Upper lobe of right lung (tissue), 1 donor: ENCODE measurements around the gene GIGYF1. TPM values are rescaled to one million over a fixed set of nuclear protein-coding genes. Genes with fewer than 3 reads are reported as not detected.
A peak's percentile ranks its signal among the peaks of the same experiment; 100 is the strongest.
"Not testable (repeated sequence)": the region's sequence is repeated elsewhere in the genome, so short reads cannot be mapped to it uniquely, and the experiment has no call there.

Experiments
- ATAC-seq: fragments of 200-7000 bp; cut with Tn5 transposase; one replicate; pipeline ENCODE4 v1.9.1; 2020; ENCODE audit warnings: mild to moderate bottlenecking, moderate library complexity
- DNase-seq: peaks from one replicate; pipeline ENCODE4 v3.0.0-alpha.2; 2020
- H3K27ac ChIP-seq: fragments of 200-600 bp; one replicate; pipeline ENCODE4 v1.8.0; 2022
- H3K27me3 ChIP-seq: fragments of 200-600 bp; one replicate; pipeline ENCODE4 v1.8.0; 2022; ENCODE audit warnings: mild to moderate bottlenecking
- H3K36me3 ChIP-seq: fragments of 200-600 bp; one replicate; pipeline ENCODE4 v1.8.0; 2022
- H3K4me1 ChIP-seq: fragments of 200-600 bp; one replicate; pipeline ENCODE4 v1.8.0; 2022
- H3K4me3 ChIP-seq: fragments of 200-600 bp; one replicate; pipeline ENCODE4 v1.8.0; 2022; ENCODE audit warnings: mild to moderate bottlenecking
- H3K9me3 ChIP-seq: fragments of 200-600 bp; one replicate; pipeline ENCODE4 v1.8.0; 2022
- intact Hi-C: fragments of 100-400 bp; cut with DNase I; formaldehyde crosslinking; loops from one replicate; pipeline ENCODE4 v1.11.0; 2022
- total RNA-seq: library from RNA; stranded (reverse); fragmentation: NEBNext Ultra II Directional; extraction: Animal tissue kit (Norgen Biotek cat#: 25700); gene quantifications from one replicate; pipeline ENCODE4 v1.2.1, GENCODE V29; 2021
- TF ChIP-seq, protein P1 (sequence below): fragments of 200-600 bp; IDR thresholded peaks from one replicate; pipeline ENCODE4 v1.8.0; 2022; ENCODE audit warnings: antibody characterized with exemption
- donor health status: DM: no; HTN: yes; CAD: no; lungs with severe emphysema.

GIGYF1 gene
- total RNA-seq, 1 donor from 2014 or later = 44.5 TPM

DNA sequence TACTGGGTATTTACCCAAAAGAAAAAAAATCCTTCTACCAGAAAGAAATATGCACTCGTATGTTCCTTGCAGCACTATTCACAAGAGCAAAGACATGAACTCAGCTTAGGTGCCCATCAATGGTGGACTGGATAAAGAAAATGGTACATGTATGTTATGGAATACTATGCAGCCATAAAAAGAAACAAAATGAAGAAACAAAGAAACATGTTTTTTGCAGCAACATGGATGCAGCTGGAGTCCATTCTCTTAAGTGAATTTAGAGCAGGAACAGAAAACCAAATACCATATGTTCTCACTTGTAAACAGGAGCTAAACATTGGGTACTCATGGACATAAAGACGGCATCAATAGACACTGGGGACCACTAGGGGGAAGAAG, 26.0 kb downstream of the GIGYF1 start:
- H3K27me3 ChIP-seq = no peaks in the 10 kb centered on the region
- no peak overlapping the region for H3K27ac ChIP-seq
- H3K9me3 ChIP-seq = no peaks in the 10 kb centered on the region
- DNase-seq (no peak), ATAC-seq (no peak)
- intact Hi-C loops = no loop called here
- no peaks in the 10 kb centered on the region for H3K36me3 ChIP-seq
- TF ChIP-seq, protein P1, sequence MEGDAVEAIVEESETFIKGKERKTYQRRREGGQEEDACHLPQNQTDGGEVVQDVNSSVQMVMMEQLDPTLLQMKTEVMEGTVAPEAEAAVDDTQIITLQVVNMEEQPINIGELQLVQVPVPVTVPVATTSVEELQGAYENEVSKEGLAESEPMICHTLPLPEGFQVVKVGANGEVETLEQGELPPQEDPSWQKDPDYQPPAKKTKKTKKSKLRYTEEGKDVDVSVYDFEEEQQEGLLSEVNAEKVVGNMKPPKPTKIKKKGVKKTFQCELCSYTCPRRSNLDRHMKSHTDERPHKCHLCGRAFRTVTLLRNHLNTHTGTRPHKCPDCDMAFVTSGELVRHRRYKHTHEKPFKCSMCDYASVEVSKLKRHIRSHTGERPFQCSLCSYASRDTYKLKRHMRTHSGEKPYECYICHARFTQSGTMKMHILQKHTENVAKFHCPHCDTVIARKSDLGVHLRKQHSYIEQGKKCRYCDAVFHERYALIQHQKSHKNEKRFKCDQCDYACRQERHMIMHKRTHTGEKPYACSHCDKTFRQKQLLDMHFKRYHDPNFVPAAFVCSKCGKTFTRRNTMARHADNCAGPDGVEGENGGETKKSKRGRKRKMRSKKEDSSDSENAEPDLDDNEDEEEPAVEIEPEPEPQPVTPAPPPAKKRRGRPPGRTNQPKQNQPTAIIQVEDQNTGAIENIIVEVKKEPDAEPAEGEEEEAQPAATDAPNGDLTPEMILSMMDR = no peak
- H3K4me1 ChIP-seq = peaks cover 4% of the 10 kb centered on the region
- no peak overlapping the region for H3K4me3 ChIP-seq

DNA sequence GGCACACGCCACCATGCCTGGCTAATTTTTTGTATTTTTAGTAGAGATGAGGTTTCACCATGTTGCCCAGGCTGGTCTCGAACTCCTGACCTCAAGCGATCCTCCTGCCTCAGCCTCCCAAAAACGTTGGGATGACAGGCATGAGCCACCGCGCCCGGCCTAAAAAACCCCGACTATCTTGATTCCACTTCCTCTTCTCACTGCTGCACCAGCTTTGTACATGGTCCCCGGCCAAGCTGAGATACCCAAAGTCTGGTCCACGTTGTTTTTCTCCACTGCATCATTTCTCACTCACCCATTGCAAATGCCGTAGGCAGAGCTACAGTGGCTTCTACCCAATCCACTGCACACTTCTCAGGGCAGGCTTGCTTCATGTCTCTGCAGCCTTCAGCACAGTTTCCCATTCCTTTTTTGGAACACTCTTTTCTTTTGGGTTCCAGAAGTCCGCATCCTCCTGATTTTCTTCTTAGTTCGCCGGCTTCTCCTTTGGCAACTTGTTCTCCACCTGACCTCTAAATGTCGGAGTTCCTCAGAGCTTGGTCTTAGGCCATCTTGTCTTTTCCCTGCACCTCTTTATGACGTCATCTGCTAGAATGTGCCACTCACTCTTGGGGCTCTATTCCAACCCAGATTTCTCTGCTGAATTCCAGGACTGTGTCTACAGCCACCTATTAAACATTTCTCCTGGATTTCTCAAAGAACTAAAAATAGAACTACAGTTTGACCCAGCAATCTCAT, 26.6 kb downstream of the GIGYF1 start:
- H3K4me1 ChIP-seq = no peaks in the 10 kb centered on the region
- no peak overlapping the region for H3K27ac ChIP-seq
- H3K27me3 ChIP-seq = no peaks in the 10 kb centered on the region
- intact Hi-C loops = no loop called here
- H3K4me3 ChIP-seq = no peak overlapping the region
- no peak for ATAC-seq
- H3K9me3 ChIP-seq = no peaks in the 10 kb centered on the region
- DNase-seq = no peak
- H3K36me3 ChIP-seq = no peaks in the 10 kb centered on the region
- TF ChIP-seq, protein P1 = no peak

DNA sequence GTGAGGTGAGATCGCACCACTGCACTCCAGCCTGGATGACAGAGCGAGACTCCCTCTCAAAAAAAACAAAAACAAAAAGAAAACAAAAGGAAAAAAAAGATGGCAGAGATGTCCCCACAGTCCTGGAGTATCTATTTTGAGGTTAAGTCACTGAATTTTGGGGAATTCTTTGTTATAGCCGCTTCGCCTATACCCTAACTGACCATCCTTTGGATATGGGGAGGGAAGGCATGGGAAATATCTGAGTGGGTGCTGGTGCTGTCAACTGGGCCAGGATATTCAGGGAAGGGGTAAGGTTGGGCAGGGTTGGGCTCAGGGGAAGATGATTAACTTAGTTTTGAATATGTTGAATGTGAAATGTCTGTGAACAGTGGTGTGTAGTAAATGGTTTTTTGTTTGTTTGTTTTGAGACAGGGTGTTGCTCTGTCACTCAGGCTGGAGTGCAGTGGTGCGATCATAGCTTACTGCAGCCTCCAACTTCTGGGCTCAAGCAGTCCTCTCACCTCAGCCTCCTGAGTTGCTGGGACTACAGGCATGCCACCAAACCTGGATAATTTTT, 28.8 kb downstream of the GIGYF1 start:
- TF ChIP-seq, protein P1 = no peak
- intact Hi-C loops = no loop called here
- no peaks in the 10 kb centered on the region for H3K27me3 ChIP-seq
- H3K4me3 ChIP-seq = no peak overlapping the region
- H3K9me3 ChIP-seq = no peaks in the 10 kb centered on the region
- no peaks in the 10 kb centered on the region for H3K4me1 ChIP-seq
- DNase-seq (no peak), ATAC-seq (no peak)
- H3K27ac ChIP-seq = no peak overlapping the region
- no peaks in the 10 kb centered on the region for H3K36me3 ChIP-seq

DNA sequence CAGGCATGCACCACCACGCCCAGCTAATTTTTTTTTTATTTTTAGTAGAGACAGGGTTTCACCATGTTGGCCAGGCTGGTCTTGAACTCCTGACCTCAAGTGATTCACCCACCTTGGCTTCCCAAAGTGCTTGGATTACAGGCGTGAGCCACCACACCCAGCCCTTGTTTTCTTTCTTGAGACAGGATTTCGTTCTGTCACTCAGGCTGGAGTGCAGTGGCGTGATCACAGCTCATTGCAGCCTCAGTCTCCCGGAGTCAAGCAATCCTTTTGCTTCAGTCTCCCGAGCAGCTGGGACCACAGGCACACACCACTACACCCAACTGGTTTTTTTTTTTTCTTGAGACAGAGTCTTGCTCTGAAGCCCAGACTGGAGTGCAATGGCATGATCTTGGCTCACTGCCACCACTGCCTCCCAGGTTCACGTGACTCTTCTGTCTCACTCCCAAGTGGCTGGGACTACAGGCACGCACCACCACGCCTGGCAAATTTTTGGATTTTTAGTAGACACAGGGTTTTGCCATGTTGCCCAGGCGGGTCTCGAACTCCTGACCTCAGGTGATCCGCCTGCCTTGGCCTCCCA, 31.8 kb downstream of the GIGYF1 start:
- H3K27ac ChIP-seq, DNase-seq, ATAC-seq, H3K9me3 ChIP-seq, H3K4me1 ChIP-seq, intact Hi-C loops, H3K36me3 ChIP-seq, H3K4me3 ChIP-seq: not testable (repeated sequence)
- H3K27me3 ChIP-seq = peaks cover 13% of the 10 kb centered on the region

DNA sequence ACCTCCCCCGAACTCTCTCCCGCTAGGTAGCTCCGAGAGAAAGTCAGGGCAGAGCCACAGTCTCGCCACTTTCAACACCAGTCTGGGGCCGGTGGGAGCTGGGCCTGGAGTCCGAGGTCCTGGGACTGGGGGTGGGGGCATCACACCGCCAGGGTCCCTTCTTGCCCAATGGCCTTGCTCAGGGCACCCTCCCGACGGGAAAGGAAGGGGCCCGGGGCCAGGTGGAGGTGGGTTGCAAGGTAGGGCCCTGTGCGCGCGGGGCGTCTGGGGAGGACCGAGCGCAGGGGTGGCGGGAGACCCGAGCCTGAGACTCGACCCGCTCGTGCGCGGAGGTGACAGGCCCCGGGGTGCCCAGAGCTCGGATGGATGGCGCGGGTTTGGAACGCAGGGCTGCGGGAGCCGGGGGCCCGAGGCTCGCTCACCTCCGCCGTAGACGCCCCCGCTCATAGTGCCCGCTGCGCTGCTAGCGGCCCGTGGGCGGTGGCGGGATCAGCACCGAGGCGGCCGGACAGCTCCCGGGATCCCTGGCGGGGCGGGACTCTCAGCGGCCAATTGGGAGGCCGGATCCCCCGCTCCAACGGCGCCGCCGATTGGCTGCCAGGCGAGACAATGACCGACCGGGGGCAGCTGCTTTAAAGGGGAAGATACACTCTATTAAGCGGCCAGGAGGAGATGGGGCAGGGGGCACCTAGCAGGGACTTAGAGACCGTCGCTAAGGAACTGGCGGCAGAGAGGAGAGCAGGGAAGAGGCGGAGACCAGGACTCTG, 38.0 kb downstream of the GIGYF1 start, which contains the start of gene ACTL6B:
Gene ACTL6B (minus strand): TSS at position 541 of the 767 bp plus-strand sequence. CDS start 94 bp downstream, at position 447.
- no peak within 1 kb of the TSS for H3K27ac ChIP-seq
- TF ChIP-seq, protein P1 = no peak
- peak; percentile 87 for ATAC-seq
- H3K9me3 ChIP-seq = no peaks in the 10 kb centered on the region
- no peak within 1 kb of the TSS for H3K4me3 ChIP-seq
- DNase-seq = peak; percentile 79
- intact Hi-C loops = no loop called here
- H3K36me3 ChIP-seq = no peaks in the 10 kb centered on the region
- no peaks in the 10 kb centered on the region for H3K4me1 ChIP-seq
- H3K27me3 ChIP-seq = peaks cover 48% of the 10 kb centered on the region
